Transverse colon (tissue), 4 donors: ENCODE data around the gene LRIG1.
A peak's percentile ranks its signal among the peaks of the same experiment; 100 is the strongest.

Source experiments
- CTCF ChIP-seq, 5 experiments: fragments of 200-600 bp in 3 of 5; fragments of 450-650 bp in 2 of 5; sonication (generic) in 3 of 5; IDR thresholded peaks; 1 replicate in 2 of 5; 2 replicates in 3 of 5; pipeline ENCODE4 v1.5.1; 2016 to 2017; ENCODE audit warnings: antibody characterized with exemption in 5 of 5, inconsistent platforms in 3 of 5, mild to moderate bottlenecking in 2 of 5, moderate library complexity in 1 of 5
- EP300 ChIP-seq: sonication (generic); formaldehyde crosslinking; IDR thresholded peaks from one replicate; pipeline ENCODE4 v1.6.1; 2017; ENCODE audit warnings: antibody characterized with exemption, low read depth
- POLR2AphosphoS5 ChIP-seq, 3 donors: sonication (generic); formaldehyde crosslinking; IDR thresholded peaks; one replicate each; pipeline ENCODE4 v1.6.1; 2016; ENCODE audit warnings: antibody characterized with exemption in 3 of 3

- no peak for TF ChIP-seq POLR2AphosphoS5 (IDR thresholded peaks at IDR 0.05)
- no peak for TF ChIP-seq EP300
- peak in 1 of 5 experiments; percentile 4 for TF ChIP-seq CTCF (IDR thresholded peaks at IDR 0.05)
These were observed 84.1 kb downstream of the LRIG1 start for GRCh38 chr3:66416556-66417304.
